ENCODE measurements around the gene SESTD1. TPM values are rescaled to one million over a fixed set of nuclear protein-coding genes. Genes with fewer than 3 reads are reported as not detected.

SESTD1 gene
- 74.4 and 105 TPM in 2 replicates for total RNA-seq (2016; rRNA removed; fragmentation: Illumina TruSeq; extraction: Trizol)
- 58.3 and 66.2 TPM in 2 replicates for total RNA-seq (2016; cell fraction: cytosol; rRNA removed; fragmentation: Illumina TruSeq; extraction: Trizol; ENCODE audit: low read depth)
- total RNA-seq (2016; cell fraction: insoluble cytoplasmic fraction; rRNA removed; fragmentation: Illumina TruSeq; extraction: Trizol) = 71.8 and 93.5 TPM in 2 replicates
- total RNA-seq (2016; cell fraction: membrane; rRNA removed; fragmentation: Illumina TruSeq; extraction: Trizol) = 84.1 and 90.5 TPM in 2 replicates
- 67.8 and 69.5 TPM in 2 replicates for total RNA-seq (2016; cell fraction: nucleus; rRNA removed; fragmentation: Illumina TruSeq; extraction: Trizol)
- polyA plus RNA-seq (2011; rRNA removed) = 69.3 and 101 TPM in 2 replicates
- 44.4 and 49.6 TPM in 2 replicates for polyA plus RNA-seq (2011; cell fraction: cytosol; rRNA removed)
- 48.2 and 49.5 TPM in 2 replicates for polyA plus RNA-seq (2011; cell fraction: nucleus; rRNA removed)
- polyA plus RNA-seq (2012) = 109 and 119 TPM in 2 replicates
- polyA plus RNA-seq (2016; cell fraction: cytosol; fragmentation: Illumina TruSeq; extraction: Trizol; ENCODE audit: low read depth) = 25.4 and 25.6 TPM in 2 replicates
- 82.9 and 87.2 TPM in 2 replicates for polyA plus RNA-seq (2016; cell fraction: insoluble cytoplasmic fraction; fragmentation: Illumina TruSeq; extraction: Trizol; ENCODE audit: low read depth)
- polyA plus RNA-seq (2016; cell fraction: membrane; fragmentation: Illumina TruSeq; extraction: Trizol; ENCODE audit: low read depth) = 48.8 and 51.0 TPM in 2 replicates
- polyA plus RNA-seq (2016; cell fraction: nucleus; fragmentation: Illumina TruSeq; extraction: Trizol; ENCODE audit: insufficient read depth, low read depth) = 66.2 and 71.0 TPM in 2 replicates
- 13.2 and 38.6 TPM in 2 replicates for polyA minus RNA-seq (2011; rRNA and poly(A)+ RNA removed; ENCODE audit: low replicate concordance)
- polyA minus RNA-seq (2011; cell fraction: cytosol; rRNA and poly(A)+ RNA removed) = 71.8 and 102 TPM in 2 replicates
- polyA minus RNA-seq (2011; cell fraction: nucleus; rRNA and poly(A)+ RNA removed) = 247 and 269 TPM in 2 replicates
- Bru-seq, nascent RNA = percentile 96 among the genes with signal in this experiment
- percentile 89 among the genes with signal in this experiment for BruChase-seq, experiment 1, labeled RNA remaining after a 6-hour chase
- percentile 90 among the genes with signal in this experiment for BruChase-seq, experiment 2, labeled RNA remaining after a 2-hour chase
- long read RNA-seq, experiment 1, full-length matches to known transcripts = 11 of 18 reads
- long read RNA-seq, experiment 1, partial matches to known transcripts = 5 of 18 reads
- long read RNA-seq, experiment 1, other reads (novel, unspliced or antisense) = 2 of 18 reads
- long read RNA-seq, experiment 2, full-length matches to known transcripts = 9 of 53 reads
- long read RNA-seq, experiment 2, partial matches to known transcripts = 9 of 53 reads
- long read RNA-seq, experiment 2, other reads (novel, unspliced or antisense) = 35 of 53 reads

DNA sequence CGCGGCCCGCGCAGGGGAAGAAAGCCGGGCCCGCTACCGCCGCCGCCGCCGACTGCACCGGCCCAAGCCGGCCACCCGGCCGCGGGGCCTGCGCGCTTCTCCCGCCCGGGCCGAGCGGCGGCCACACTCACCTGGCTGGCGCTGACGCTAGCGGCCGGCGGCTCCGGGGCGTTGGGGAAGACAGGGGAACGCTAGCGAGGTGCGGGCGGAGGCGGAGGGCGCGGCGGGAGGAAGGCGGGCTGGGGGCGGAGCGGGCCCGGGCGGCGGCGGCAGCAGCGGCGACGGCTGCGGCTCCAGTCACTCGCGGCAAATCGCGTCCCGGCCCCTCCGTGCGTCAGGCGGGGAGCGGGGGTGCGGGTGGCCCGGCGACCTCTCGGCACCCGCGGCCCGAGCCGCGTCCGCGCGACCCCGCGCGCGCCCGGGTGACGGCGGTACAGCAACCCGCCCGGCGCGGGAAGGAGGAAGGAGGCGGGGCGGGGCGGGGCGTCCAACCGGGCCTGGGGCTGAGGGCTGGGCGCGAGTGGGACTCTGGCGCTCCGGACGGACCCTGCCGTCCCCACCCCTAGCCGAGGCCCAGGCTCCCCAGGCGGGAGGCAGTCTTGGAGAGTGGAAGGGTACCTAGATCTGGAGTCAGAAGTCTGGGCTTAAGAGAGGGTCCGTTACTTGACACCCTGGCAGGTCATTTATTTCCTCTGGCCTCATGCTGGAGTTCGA, at the start of gene SESTD1:
Gene SESTD1 (minus strand): TSS at position 465 of the 714 bp plus-strand sequence. CDS start 72,991 bp downstream, outside the sequence.
- Histone ChIP-seq H3K4me1 (ENCODE audit: insufficient read depth, low read length) (peaks cover 68% of the 10 kb centered on the region), H2AFZ (ENCODE audit: low read length) (no peak within 1 kb of the TSS), H3K9me3 (ENCODE audit: low read length) (no peaks in the 10 kb centered on the region), H3K4me3 (replicated peaks in 1 of 3; ENCODE audit: insufficient read depth in 1 of 3, low read depth in 2 of 3, low read length in 3 of 3) (peak within 1 kb of the TSS; percentile 86 to 98 (median 96)), H3K9ac (ENCODE audit: insufficient read depth, low read depth, low read length) (peak within 1 kb of the TSS; percentile 96), H3K36me3 (replicated peaks in 1 of 2; ENCODE audit: control insufficient read depth in 1 of 2, insufficient read depth in 2 of 2, low read length in 2 of 2) (no peaks in the 10 kb centered on the region), H3K4me2 (ENCODE audit: low read depth, low read length) (peak within 1 kb of the TSS; percentile 91), H4K20me1 (ENCODE audit: insufficient read depth, low read length) (peaks cover 38% of the 10 kb centered on the region), H3K27me3 (ENCODE audit: control insufficient read depth in 1 of 2, insufficient read depth in 2 of 2, low read length in 2 of 2) (no peaks in the 10 kb centered on the region; a peak in 1 of 5 replicates), H3K79me2 (ENCODE audit: insufficient read depth, low read length) (peaks cover 47% of the 10 kb centered on the region), H3K27ac (ENCODE audit: extremely low read length, insufficient read depth, low read length) (peak within 1 kb of the TSS; percentile 87)
- WGBS (ENCODE audit: low lambda C conversion rate) = 1% methylated on average over 19 of the region's 96 CpGs
- DNase-seq (ENCODE audit: low spot score) (peak; percentile 68), ATAC-seq (peak; percentile 86), FAIRE-seq (no peak)
- intact Hi-C loops (cut with micrococcal nuclease; ENCODE audit: unreplicated experiment) = loop anchor here (5.0 kb wide), 1 partner anchor 47 kb away; no protein-coding TSS in a partner anchor
- ChIA-PET CTCF (ENCODE audit: low intra/inter-chr PET ratio, low total read pairs) (no interaction called here), POLR2A (interaction anchor here (0.8 to 2.7 kb wide), 4 partner anchors 9 to 29 kb away, joined by 3 to 21 read pairs (median 4); no protein-coding TSS in a partner anchor)
- in situ Hi-C loops (cut with HindIII; ENCODE audit: extremely low pct_ligation_motif_present, low pct_unique_long_range_greater_than_20kb) = no loop called here
- BruUV-seq (replicated peaks) = no TSS peak
- TF ChIP-seq CBFB (CRISPR knock-in tag; IDR thresholded peaks at IDR 0.05) (no peak), SAFB2 (CRISPR knock-in tag; IDR thresholded peaks at IDR 0.05; ENCODE audit: borderline replicate concordance, low read depth) (0 out of 2 replicates have a peak, but pooled peaks have one; percentile 25), KMT2A (CRISPR knock-in tag; IDR thresholded peaks at IDR 0.05) (peak; percentile 21), ZNF546 (CRISPR knock-in tag; conservative IDR thresholded peaks at IDR 0.05) (peak; percentile 69; the same call in 1 of the 2 replicates), ZBTB7B (CRISPR knock-in tag; IDR thresholded peaks at IDR 0.05) (peak; percentile 71), THAP11 (CRISPR knock-in tag; IDR thresholded peaks at IDR 0.05) (peak; percentile 29; the same call in 1 of the 2 replicates), ZFAT (CRISPR knock-in tag; conservative IDR thresholded peaks at IDR 0.05) (no peak), DMAP1 (CRISPR knock-in tag; IDR thresholded peaks at IDR 0.05) (peak; percentile 59; the same call in 1 of the 2 replicates), RXRA (CRISPR knock-in tag; IDR thresholded peaks at IDR 0.05) (peak; percentile 65), NONO (IDR thresholded peaks at IDR 0.05) (no peak), NONO (CRISPR knock-in tag; conservative IDR thresholded peaks at IDR 0.05) (peak; percentile 2; the same call in 1 of the 2 replicates), ZNF556 (CRISPR knock-in tag; IDR thresholded peaks at IDR 0.05; ENCODE audit: borderline replicate concordance) (0 out of 2 replicates have a peak, but pooled peaks have one; percentile 29), THAP9 (CRISPR knock-in tag; IDR thresholded peaks at IDR 0.05; ENCODE audit: borderline replicate concordance) (0 out of 2 replicates have a peak, but pooled peaks have one; percentile 35), ZNF780A (CRISPR knock-in tag; IDR thresholded peaks at IDR 0.05) (no peak)

All from HepG2 (cell line).